Panc1 (cell line): ENCODE results near the gene FRMD4A. TPM values are rescaled to one million over a fixed set of nuclear protein-coding genes. Genes with fewer than 3 reads are reported as not detected.

Experiments
- ATAC-seq: fragments of 200-7000 bp; cut with Tn5 transposase; 2 replicates; pipeline ENCODE4 v1.9.1; 2020; ENCODE audit warnings: mild to moderate bottlenecking, moderate library complexity
- BruUV-seq: library from RNA; stranded (reverse); fragments of 400-500 nt; replicated peaks from 2 replicates; lab custom pipeline; 2021; lab: Mats Ljungman, UMichigan
- CTCF ChIA-PET: fragments of 300-600 bp; sonication (Branson Sonifier 250); formaldehyde crosslinking; loops from one replicate; lab custom pipeline; 2022; ENCODE audit warnings: antibody characterized with exemption; lab: Charles Lee
- POLR2A ChIA-PET: fragments of 300-600 bp; sonication (Branson Sonifier 250); formaldehyde crosslinking; loops from one replicate; lab custom pipeline; 2022; ENCODE audit warnings: antibody characterized with exemption; lab: Charles Lee
- DNase-seq: peaks from one replicate; pipeline ENCODE4 v3.0.0-alpha.2; 2010; ENCODE audit warnings: low read depth, low spot score
- H3K27ac ChIP-seq: 2 replicates; pipeline ENCODE4 v1.5.1; 2011; ENCODE audit warnings: mild to moderate bottlenecking, low read length, inconsistent platforms
- H3K27me3 ChIP-seq: fragments of 200-500 bp; sonication (Bioruptor generic); 2 replicates; pipeline ENCODE4 v1.6.0; 2014; ENCODE audit warnings: low read length, inconsistent platforms; ENCODE audit not compliant: control insufficient read depth, insufficient read depth
- H3K36me3 ChIP-seq: fragments of 200-500 bp; sonication (Bioruptor generic); 2 replicates; pipeline ENCODE4 v1.5.1; 2014; ENCODE audit warnings: inconsistent platforms, mild to moderate bottlenecking, low read length, moderate library complexity; ENCODE audit not compliant: control insufficient read depth, insufficient read depth
- H3K4me1 ChIP-seq: 2 replicates; pipeline ENCODE4 v1.5.1; 2011; ENCODE audit warnings: inconsistent platforms, mild to moderate bottlenecking, low read length, moderate library complexity; ENCODE audit not compliant: control insufficient read depth, insufficient read depth
- H3K4me3 ChIP-seq, 2 experiments: 2 replicates each; pipeline ENCODE4 v1.5.1; 2011 to 2012; ENCODE audit warnings: low read depth in 2 of 2, low read length in 2 of 2, mild to moderate bottlenecking in 2 of 2, inconsistent platforms in 1 of 2, moderate library complexity in 1 of 2
- H3K9me3 ChIP-seq: fragments of 200-500 bp; sonication (Bioruptor generic); 2 replicates; pipeline ENCODE4 v1.5.1; 2014; ENCODE audit warnings: low read depth, mild to moderate bottlenecking, inconsistent platforms, low read length, moderate library complexity; ENCODE audit not compliant: control insufficient read depth, insufficient read depth
- CTCF ChIP-seq: fragments of 450-650 bp; IDR thresholded peaks from 2 replicates; pipeline ENCODE4 v1.5.1; 2017; ENCODE audit warnings: mild to moderate bottlenecking
- POLR2AphosphoS5 ChIP-seq: IDR thresholded peaks from 2 replicates; pipeline ENCODE4 v1.6.1; 2012; ENCODE audit warnings: mild to moderate bottlenecking, low read depth, low read length, moderate library complexity
- REST ChIP-seq, 2 experiments: IDR thresholded peaks; 2 replicates each; pipeline ENCODE4 v1.6.1; 2011 to 2012; ENCODE audit warnings: low read depth in 2 of 2, control low read depth in 1 of 2, low read length in 1 of 2, mild to moderate bottlenecking in 1 of 2, moderate library complexity in 1 of 2; ENCODE audit not compliant: insufficient read depth in 1 of 2
- SIN3A ChIP-seq: IDR thresholded peaks from 2 replicates; pipeline ENCODE4 v1.6.1; 2012; ENCODE audit warnings: low read depth, mild to moderate bottlenecking, low read length, moderate library complexity, borderline replicate concordance; ENCODE audit not compliant: insufficient read depth
- TCF7L2 ChIP-seq: IDR thresholded peaks from 2 replicates; pipeline ENCODE4 v1.6.1; 2011; ENCODE audit warnings: mild to moderate bottlenecking, low read depth, low read length, inconsistent platforms
- in situ Hi-C: cut with HindIII; loops from 2 replicates; pipeline ENCODE4 v1.10.0; 2016; ENCODE audit warnings: low sequenced_read_pairs, low pct_unique_long_range_greater_than_20kb
- intact Hi-C: fragments of 100-400 bp; cut with micrococcal nuclease; formaldehyde crosslinking; loops from one replicate; pipeline ENCODE4 v1.10.0; 2022; ENCODE audit not compliant: unreplicated experiment
- total RNA-seq: library from RNA; stranded (reverse); gene quantifications from one replicate; pipeline ENCODE4 v1.2.1, GENCODE V29; 2021; ENCODE audit not compliant: unreplicated experiment

FRMD4A gene
- total RNA-seq, 1 experiment from 2014 or later, result 7.1 TPM

GRCh38 chr10:14016011-14016536 is 314.6 kb downstream of the FRMD4A start:
- BruUV-seq, result no TSS peak
- POLR2A ChIA-PET, result no interaction called here
- TF ChIP-seq CTCF (no peak), SIN3A (no peak), POLR2AphosphoS5 (no peak), REST (IDR thresholded peaks at IDR 0.05; ENCODE audit: insufficient read depth in 1 of 2, low read depth in 2 of 2, low read length in 1 of 2) (no peak), TCF7L2 (no peak)
- H3K9me3 ChIP-seq, result no peaks in the 10 kb centered on the region
- H3K36me3 ChIP-seq, result no peaks in the 10 kb centered on the region
- DNase-seq (no peak), ATAC-seq (no peak)
- H3K27ac ChIP-seq, result no peak overlapping the region
- no peaks in the 10 kb centered on the region for H3K4me1 ChIP-seq
- no peaks in the 10 kb centered on the region for H3K27me3 ChIP-seq
- CTCF ChIA-PET, result no interaction called here
- intact Hi-C loops, result no loop called here
- no peak overlapping the region for H3K4me3 ChIP-seq
- in situ Hi-C loops, result no loop called here

GRCh38 chr10:14014423-14014822 is 316.3 kb downstream of the FRMD4A start:
- H3K4me1 ChIP-seq, result peaks cover 3% of the 10 kb centered on the region; the same call in 1 of the 2 replicates
- POLR2A ChIA-PET, result no interaction called here
- H3K9me3 ChIP-seq, result no peaks in the 10 kb centered on the region
- no TSS peak for BruUV-seq
- no peak overlapping the region for H3K4me3 ChIP-seq
- TF ChIP-seq SIN3A (no peak), POLR2AphosphoS5 (no peak), REST (IDR thresholded peaks at IDR 0.05; ENCODE audit: insufficient read depth in 1 of 2, low read depth in 2 of 2, low read length in 1 of 2) (no peak), CTCF (no peak), TCF7L2 (no peak)
- CTCF ChIA-PET, result no interaction called here
- DNase-seq (no peak), ATAC-seq (no peak)
- intact Hi-C loops (no loop called here), in situ Hi-C loops (no loop called here)
- no peaks in the 10 kb centered on the region for H3K27me3 ChIP-seq
- H3K36me3 ChIP-seq, result no peaks in the 10 kb centered on the region
- H3K27ac ChIP-seq, result no peak overlapping the region
